ENCODE results near the gene WDR1. TPM values are rescaled to one million over a fixed set of nuclear protein-coding genes. Genes with fewer than 3 reads are reported as not detected.

WDR1 gene
- polyA plus RNA-seq, 3 donors = 206 to 251 (median 243) TPM

GRCh38 chr4:10120943-10121567, 4.5 kb upstream of the WDR1 start:
- Histone ChIP-seq H2AFZ (ENCODE audit: insufficient read depth, low read depth, low read length, poor library complexity, severe bottlenecking) (no peak overlapping the region), H3K4me1 (ENCODE audit: control insufficient read depth in 1 of 2, insufficient read depth in 2 of 2, low read length in 2 of 2) (peaks cover 32% of the 10 kb centered on the region in 2 donors)
- peak overlapping the region in 1 of 7 donors; percentile 17 for H3K27ac Mint-ChIP-seq

GRCh38 chr4:10119773-10120172, 3.2 kb upstream of the WDR1 start:
- no peaks in the 10 kb centered on the region for H3K9me3 ChIP-seq (replicated peaks in 1 of 2; ENCODE audit: control insufficient read depth in 1 of 2, insufficient read depth in 1 of 2, low read length in 2 of 2)
- no peak overlapping the region for H3K4me3 ChIP-seq (replicated peaks in 1 of 3; ENCODE audit: low read depth in 2 of 3, low read length in 3 of 3)
- H4K20me1 ChIP-seq (ENCODE audit: insufficient read depth, low read length) = peaks cover 13% of the 10 kb centered on the region
- DNase-seq = no peak
- H3K36me3 Mint-ChIP-seq = peaks cover 7% of the 10 kb centered on the region in 2 donors
- no peak overlapping the region for H3K4me3 Mint-ChIP-seq
- H3K27me3 ChIP-seq (ENCODE audit: control insufficient read depth in 2 of 2, insufficient read depth in 2 of 2, low read length in 2 of 2) = no peaks in the 10 kb centered on the region
- H3K4me2 ChIP-seq (replicated peaks; ENCODE audit: extremely low read depth, low read length, poor library complexity, severe bottlenecking) = no peak overlapping the region
- H2AFZ ChIP-seq (ENCODE audit: insufficient read depth, low read depth, low read length, poor library complexity, severe bottlenecking) = no peak overlapping the region
- peaks cover 43 to 44% of the 10 kb centered on the region in 2 donors for H3K4me1 ChIP-seq (ENCODE audit: control insufficient read depth in 1 of 2, insufficient read depth in 2 of 2, low read length in 2 of 2)
- TF ChIP-seq CTCF (IDR thresholded peaks at IDR 0.05) = no peak
- peaks cover 3 to 4% of the 10 kb centered on the region in 2 donors for H3K36me3 ChIP-seq (replicated peaks in 1 of 2; ENCODE audit: control insufficient read depth in 1 of 2, insufficient read depth in 2 of 2, low read length in 2 of 2)
- intact Hi-C loops (cut with micrococcal nuclease) = loop anchor here (5.0 kb wide), 1 partner anchor 97 kb away; the partner anchor contains the start of gene SLC2A9 (in 2 of the 2)
- peaks cover 24% of the 10 kb centered on the region for H3K79me2 ChIP-seq (ENCODE audit: insufficient read depth, low read length)
- H3K4me1 Mint-ChIP-seq = peaks cover 53% of the 10 kb centered on the region
- no peak overlapping the region for H3K9ac ChIP-seq (ENCODE audit: insufficient read depth, low read length, poor library complexity, severe bottlenecking)
- WGBS (ENCODE audit: insufficient coverage) = 98% methylated on average over 4 of the region's 7 CpGs
- H3K9me3 Mint-ChIP-seq = no peaks in the 10 kb centered on the region
- peaks cover 0 to 7% (median 5%) of the 10 kb centered on the region in 3 donors for H3K27me3 Mint-ChIP-seq (ENCODE audit: low read depth in 3 of 3)
- H3K27ac Mint-ChIP-seq = no peak overlapping the region
- no peak overlapping the region for H3K27ac ChIP-seq (ENCODE audit: low read depth in 1 of 2, low read length in 2 of 2)

More at GRCh38 chr4:10120943-10121567, 4.5 kb upstream of the WDR1 start:
- intact Hi-C loops (cut with micrococcal nuclease) = no loop called here
- peaks cover under 1% of the 10 kb centered on the region for H4K20me1 ChIP-seq (ENCODE audit: insufficient read depth, low read length)
- H3K27me3 ChIP-seq (ENCODE audit: control insufficient read depth in 2 of 2, insufficient read depth in 2 of 2, low read length in 2 of 2) = no peaks in the 10 kb centered on the region
- Mint-ChIP-seq H3K9me3 (no peaks in the 10 kb centered on the region), H3K4me1 (peaks cover 43% of the 10 kb centered on the region), H3K4me3 (no peak overlapping the region), H3K27me3 (ENCODE audit: low read depth in 3 of 3) (peaks cover 0 to 7% (median 5%) of the 10 kb centered on the region in 3 donors), H3K36me3 (no peaks in the 10 kb centered on the region)
- H3K4me3 ChIP-seq (replicated peaks in 1 of 3; ENCODE audit: low read depth in 2 of 3, low read length in 3 of 3) = no peak overlapping the region
- no peak overlapping the region for H3K4me2 ChIP-seq (replicated peaks; ENCODE audit: extremely low read depth, low read length, poor library complexity, severe bottlenecking)
- H3K36me3 ChIP-seq (replicated peaks in 1 of 2; ENCODE audit: control insufficient read depth in 1 of 2, insufficient read depth in 2 of 2, low read length in 2 of 2) = no peaks in the 10 kb centered on the region
- H3K9me3 ChIP-seq (replicated peaks in 1 of 2; ENCODE audit: control insufficient read depth in 1 of 2, insufficient read depth in 1 of 2, low read length in 2 of 2) = no peaks in the 10 kb centered on the region
- no peak for DNase-seq
- WGBS (ENCODE audit: insufficient coverage) = 40% methylated on average over 8 of the region's 11 CpGs
- no peak overlapping the region for H3K9ac ChIP-seq (ENCODE audit: insufficient read depth, low read length, poor library complexity, severe bottlenecking)
- no peak overlapping the region for H3K27ac ChIP-seq (ENCODE audit: low read depth in 1 of 2, low read length in 2 of 2)
- H3K79me2 ChIP-seq (ENCODE audit: insufficient read depth, low read length) = peaks cover 11% of the 10 kb centered on the region
- no peak for TF ChIP-seq CTCF (IDR thresholded peaks at IDR 0.05)

Data from CD14-positive monocyte (primary cell).